OCI-LY3 (cell line): ENCODE results near the gene HOXA3.

Experiments
- EZH2phosphoT487 ChIP-seq: fragments of 200-600 bp; shearing (Covaris generic); IDR thresholded peaks from 2 replicates; pipeline ENCODE4 v1.6.1; 2018; ENCODE audit warnings: antibody characterized with exemption, mixed run types, low read depth
- TF ChIP-seq, protein P1 (sequence below): fragments of 200-600, 300-600 bp; sonication (generic); IDR thresholded peaks from 2 replicates; pipeline ENCODE4 v1.5.1; 2014; ENCODE audit warnings: antibody characterized with exemption, low read length, low read depth

DNA sequence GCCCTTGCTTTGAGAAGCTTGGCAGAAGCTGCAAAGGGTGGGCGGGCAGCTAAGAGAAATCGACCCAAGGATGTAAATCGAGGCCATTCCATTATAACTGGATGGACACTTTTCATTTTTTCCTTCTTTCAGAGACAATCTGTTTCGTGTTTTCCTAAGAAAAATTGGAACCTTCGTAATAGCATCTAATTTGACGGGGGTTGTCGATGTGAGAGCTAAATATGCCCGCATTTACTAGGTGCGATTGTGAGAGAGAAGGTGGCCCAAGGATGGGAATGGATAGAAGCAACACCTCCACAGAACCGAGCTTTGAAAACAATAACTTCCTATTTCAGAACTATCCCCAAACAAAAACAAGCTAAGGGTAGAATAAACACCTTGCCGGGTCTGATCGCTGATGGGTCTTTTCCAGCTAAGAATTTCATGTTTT, 21.0 kb downstream of the HOXA3 start:
- TF ChIP-seq, protein P1, sequence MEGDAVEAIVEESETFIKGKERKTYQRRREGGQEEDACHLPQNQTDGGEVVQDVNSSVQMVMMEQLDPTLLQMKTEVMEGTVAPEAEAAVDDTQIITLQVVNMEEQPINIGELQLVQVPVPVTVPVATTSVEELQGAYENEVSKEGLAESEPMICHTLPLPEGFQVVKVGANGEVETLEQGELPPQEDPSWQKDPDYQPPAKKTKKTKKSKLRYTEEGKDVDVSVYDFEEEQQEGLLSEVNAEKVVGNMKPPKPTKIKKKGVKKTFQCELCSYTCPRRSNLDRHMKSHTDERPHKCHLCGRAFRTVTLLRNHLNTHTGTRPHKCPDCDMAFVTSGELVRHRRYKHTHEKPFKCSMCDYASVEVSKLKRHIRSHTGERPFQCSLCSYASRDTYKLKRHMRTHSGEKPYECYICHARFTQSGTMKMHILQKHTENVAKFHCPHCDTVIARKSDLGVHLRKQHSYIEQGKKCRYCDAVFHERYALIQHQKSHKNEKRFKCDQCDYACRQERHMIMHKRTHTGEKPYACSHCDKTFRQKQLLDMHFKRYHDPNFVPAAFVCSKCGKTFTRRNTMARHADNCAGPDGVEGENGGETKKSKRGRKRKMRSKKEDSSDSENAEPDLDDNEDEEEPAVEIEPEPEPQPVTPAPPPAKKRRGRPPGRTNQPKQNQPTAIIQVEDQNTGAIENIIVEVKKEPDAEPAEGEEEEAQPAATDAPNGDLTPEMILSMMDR = no peak
- no peak for TF ChIP-seq EZH2phosphoT487
